GM10248 (cell line): ENCODE measurements around the gene HIF3A.

Source experiments
- CTCF ChIA-PET: fragments of 300-600 bp; sonication (Branson Sonifier 250); formaldehyde crosslinking; extraction: SDS; loops from one replicate; lab custom pipeline; 2021; ENCODE audit warnings: antibody characterized with exemption; lab: Yijun Ruan, JAX
- POLR2A ChIA-PET: fragments of 350-650 bp; sonication (Branson Sonifier 250); formaldehyde crosslinking; extraction: SDS; loops from one replicate; lab custom pipeline; 2020; ENCODE audit warnings: antibody characterized with exemption; lab: Yijun Ruan, JAX
- DNase-seq: peaks from one replicate; pipeline ENCODE4 v3.0.0; 2012; ENCODE audit errors: extremely low spot score
- CTCF ChIP-seq: IDR thresholded peaks from 2 replicates; pipeline ENCODE4 v1.5.1; 2012; ENCODE audit warnings: mild to moderate bottlenecking, low read depth; ENCODE audit errors: extremely low read depth, missing control alignments, control extremely low read depth

The HIF3A gene

GRCh38 chr19:46347985-46348384 lies 51.1 kb downstream of the HIF3A start:
- ChIA-PET POLR2A (interaction anchor here (0.6 to 0.9 kb wide), 3 partner anchors 14 to 1397 kb away, joined by 3 to 4 read pairs (median 3); no protein-coding TSS in a partner anchor), CTCF (interaction anchor here (0.7 to 2.7 kb wide), 5 partner anchors 9 to 175 kb away, joined by 3 to 31 read pairs (median 4); no protein-coding TSS in a partner anchor)
- no peak for DNase-seq
- no peak for TF ChIP-seq CTCF

- POLR2A ChIA-PET, result no interaction called here
- DNase-seq, result no peak
- TF ChIP-seq CTCF, result no peak
Observed at GRCh38 chr19:46349311-46349993, 52.6 kb downstream of the HIF3A start.

GRCh38 chr19:46350029-46350757 lies 53.4 kb downstream of the HIF3A start:
- CTCF ChIA-PET, result interaction anchor here (0.9 to 1.3 kb wide), 3 partner anchors 9 to 22 kb away, joined by 3 to 4 read pairs (median 3); no protein-coding TSS in a partner anchor

More at GRCh38 chr19:46349311-46349993, 52.6 kb downstream of the HIF3A start:
- CTCF ChIA-PET, result no interaction called here

GRCh38 chr19:46350758-46351159 lies 53.9 kb downstream of the HIF3A start:
- peak; percentile 55 for DNase-seq
- ChIA-PET POLR2A (no interaction called here), CTCF (interaction anchor here (0.9 to 1.3 kb wide), 4 partner anchors 8 to 46 kb away, joined by 3 to 6 read pairs (median 4); no protein-coding TSS in a partner anchor)
- TF ChIP-seq CTCF, result no peak

More at GRCh38 chr19:46350029-46350757, 53.4 kb downstream of the HIF3A start:
- TF ChIP-seq CTCF, result no peak
- no peak for DNase-seq
- POLR2A ChIA-PET, result no interaction called here

- DNase-seq, result peak; percentile 27
- TF ChIP-seq CTCF, result no peak
- CTCF ChIA-PET, result interaction anchor here (1.1 to 1.8 kb wide), 5 partner anchors 13 to 45 kb away, joined by 3 to 6 read pairs (median 4); no protein-coding TSS in a partner anchor
- POLR2A ChIA-PET, result interaction anchor here (0.5 to 0.6 kb wide), 2 partner anchors 11 to 1731 kb away, joined by 5 to 8 read pairs; no protein-coding TSS in a partner anchor
Observed at GRCh38 chr19:46351241-46352041, 54.6 kb downstream of the HIF3A start.
